Cardiac fibroblast (primary cell): ENCODE measurements around the gene SDK2.

ENCODE experiments used
- DNase-seq, 2 donors: peaks; one replicate each; pipeline versions ENCODE4 v3.0.0 to v3.0.0-alpha.2; 2010; ENCODE audit warnings: low read depth in 2 of 2
- H3K4me3 ChIP-seq, 2 donors: replicated peaks in 1 of 2; 1 replicate in 1 of 2; 2 replicates in 1 of 2; pipeline ENCODE4 v1.5.1; 2011; ENCODE audit warnings: low read depth in 2 of 2, low read length in 2 of 2, mild to moderate bottlenecking in 2 of 2, moderate library complexity in 1 of 2
- CTCF ChIP-seq: IDR thresholded peaks from one replicate; pipeline ENCODE4 v1.5.1; 2011; ENCODE audit warnings: low read depth, mild to moderate bottlenecking, low read length, inconsistent platforms

SDK2 gene

GRCh38 chr17:73394512-73395450 is 249.5 kb downstream of the SDK2 start:
- TF ChIP-seq CTCF, result no peak
- DNase-seq, result no peak
- no peak overlapping the region for H3K4me3 ChIP-seq

GRCh38 chr17:73393962-73394361 is 250.3 kb downstream of the SDK2 start:
- peak in 1 of 2 donors; percentile 15 for DNase-seq
- H3K4me3 ChIP-seq, result no peak overlapping the region
- TF ChIP-seq CTCF, result no peak

GRCh38 chr17:73393381-73393780 is 250.9 kb downstream of the SDK2 start:
- no peak for TF ChIP-seq CTCF
- no peak overlapping the region for H3K4me3 ChIP-seq
- no peak for DNase-seq

- H3K4me3 ChIP-seq, result no peak overlapping the region
- TF ChIP-seq CTCF, result no peak
- no peak for DNase-seq
These were observed 252.6 kb downstream of the SDK2 start for GRCh38 chr17:73391331-73392265.

- no peak for DNase-seq
- TF ChIP-seq CTCF, result no peak
- H3K4me3 ChIP-seq, result no peak overlapping the region
These were observed 253.4 kb downstream of the SDK2 start for GRCh38 chr17:73390851-73391250.

GRCh38 chr17:73390221-73390620 is 254.0 kb downstream of the SDK2 start:
- no peak for DNase-seq
- H3K4me3 ChIP-seq, result no peak overlapping the region
- TF ChIP-seq CTCF, result no peak
